HEK293 (cell line): Measurements from ENCODE around the gene PAK4.
"Not testable (repeated sequence)": the region's sequence is repeated elsewhere in the genome, so short reads cannot be mapped to it uniquely, and the experiment has no call there.

Experiments used
- CTCF ChIA-PET: fragments of 350-600 bp; formaldehyde crosslinking; extraction: SDS; loops from one replicate; lab custom pipeline; 2021; ENCODE audit warnings: antibody characterized with exemption; lab: Yijun Ruan, JAX
- POLR2A ChIA-PET: fragments of 300-600 bp; formaldehyde crosslinking; extraction: SDS; loops from one replicate; lab custom pipeline; 2020; ENCODE audit warnings: antibody characterized with exemption, inconsistent platforms; lab: Yijun Ruan, JAX
- H3K27ac ChIP-seq: fragments of 200-500 bp; sonication (Bioruptor generic); 2 replicates; pipeline ENCODE4 v1.5.1; 2014; ENCODE audit warnings: low read depth, low read length, control low read depth, inconsistent platforms; ENCODE audit errors: extremely low read depth
- H3K36me3 ChIP-seq, 2 experiments: fragments of 200-500 bp in 1 of 2; sonication (Bioruptor generic) in 1 of 2; 1 replicate in 1 of 2; 2 replicates in 1 of 2; pipeline ENCODE4 v1.5.1; 2014 to 2017; ENCODE audit warnings: inconsistent platforms in 2 of 2, low read length in 2 of 2; ENCODE audit not compliant: control insufficient read depth in 2 of 2, insufficient read depth in 1 of 2
- H3K4me1 ChIP-seq: fragments of 200-500 bp; sonication (Bioruptor generic); 2 replicates; pipeline ENCODE4 v1.5.1; 2014; ENCODE audit warnings: mild to moderate bottlenecking, low read length, inconsistent platforms; ENCODE audit not compliant: control insufficient read depth, insufficient read depth
- H3K4me3 ChIP-seq: 2 replicates; pipeline ENCODE4 v1.5.1; 2011; ENCODE audit warnings: low read depth, mild to moderate bottlenecking, control low read depth, low read length, moderate library complexity
- H3K9me3 ChIP-seq: fragments of 200-500 bp; sonication (Bioruptor generic); 2 replicates; pipeline ENCODE4 v1.5.1; 2014; ENCODE audit warnings: low read depth, low read length, inconsistent platforms; ENCODE audit not compliant: control insufficient read depth, insufficient read depth
- IKZF3 ChIP-seq: fragments of 450-650 bp; IDR thresholded peaks from 2 replicates; pipeline ENCODE4 v1.5.0; 2018; ENCODE audit warnings: missing biosample characterization, mild to moderate bottlenecking, missing genetic modification characterization, moderate library complexity
- SCRT1 ChIP-seq: fragments of 450-650 bp; formaldehyde crosslinking; IDR thresholded peaks from 2 replicates; pipeline ENCODE4 v1.5.1; 2016; ENCODE audit warnings: missing biosample characterization, missing genetic modification characterization, borderline replicate concordance
- SCRT2 ChIP-seq: fragments of 450-650 bp; formaldehyde crosslinking; IDR thresholded peaks from 2 replicates; pipeline ENCODE4 v1.5.1; 2016; ENCODE audit warnings: missing biosample characterization, missing genetic modification characterization
- SP7 ChIP-seq: fragments of 450-650 bp; formaldehyde crosslinking; IDR thresholded peaks from 2 replicates; pipeline ENCODE4 v1.5.1; 2016; ENCODE audit warnings: missing biosample characterization, missing genetic modification characterization
- ZBTB21 ChIP-seq: fragments of 450-650 bp; formaldehyde crosslinking; IDR thresholded peaks from 2 replicates; pipeline ENCODE4 v1.5.1; 2017; ENCODE audit warnings: missing biosample characterization, missing genetic modification characterization
- ZNF121 ChIP-seq: fragments of 450-650 bp; formaldehyde crosslinking; IDR thresholded peaks from 2 replicates; pipeline ENCODE4 v1.5.1; 2016; ENCODE audit warnings: missing biosample characterization, missing genetic modification characterization
- ZNF184 ChIP-seq: fragments of 450-650 bp; IDR thresholded peaks from 2 replicates; pipeline ENCODE4 v1.5.1; 2018; ENCODE audit warnings: missing biosample characterization, mild to moderate bottlenecking, missing genetic modification characterization
- ZNF423 ChIP-seq: fragments of 450-650 bp; formaldehyde crosslinking; IDR thresholded peaks from 2 replicates; pipeline ENCODE4 v1.5.1; 2016; ENCODE audit warnings: missing biosample characterization, missing genetic modification characterization
- ZNF521 ChIP-seq: fragments of 450-650 bp; formaldehyde crosslinking; IDR thresholded peaks from 2 replicates; pipeline ENCODE4 v1.5.1; 2017; ENCODE audit warnings: missing biosample characterization, mild to moderate bottlenecking, missing genetic modification characterization
- ZNF544 ChIP-seq: fragments of 450-650 bp; formaldehyde crosslinking; IDR thresholded peaks from 2 replicates; pipeline ENCODE4 v1.5.0; 2017; ENCODE audit warnings: missing biosample characterization, missing genetic modification characterization
- ZNF585B ChIP-seq: fragments of 450-650 bp; formaldehyde crosslinking; IDR thresholded peaks from 2 replicates; pipeline ENCODE4 v1.5.1; 2016; ENCODE audit warnings: missing biosample characterization, missing genetic modification characterization
- ZNF629 ChIP-seq: fragments of 450-650 bp; formaldehyde crosslinking; IDR thresholded peaks from 2 replicates; pipeline ENCODE4 v1.5.1; 2017; ENCODE audit warnings: missing biosample characterization, missing genetic modification characterization
- ZNF792 ChIP-seq: fragments of 450-650 bp; formaldehyde crosslinking; IDR thresholded peaks from 2 replicates; pipeline ENCODE4 v1.5.1; 2016; ENCODE audit warnings: missing biosample characterization, missing genetic modification characterization
- TF ChIP-seq, protein P1 (sequence below): fragments of 450-650 bp; formaldehyde crosslinking; IDR thresholded peaks from 2 replicates; pipeline ENCODE4 v1.5.1; 2016; ENCODE audit warnings: missing biosample characterization, missing genetic modification characterization, low read depth
- TF ChIP-seq, protein P2 (sequence below): fragments of 450-650 bp; formaldehyde crosslinking; IDR thresholded peaks from 2 replicates; pipeline ENCODE4 v1.5.1; 2016; ENCODE audit warnings: missing biosample characterization, missing genetic modification characterization
- TF ChIP-seq, protein P3 (sequence below): fragments of 450-650 bp; formaldehyde crosslinking; IDR thresholded peaks from 2 replicates; pipeline ENCODE4 v1.5.1; 2017; ENCODE audit warnings: missing biosample characterization, mild to moderate bottlenecking, missing genetic modification characterization, moderate library complexity
- TF ChIP-seq, protein P4 (sequence below): fragments of 450-650 bp; formaldehyde crosslinking; IDR thresholded peaks from 2 replicates; pipeline ENCODE4 v1.5.1; 2016; ENCODE audit warnings: missing biosample characterization, missing genetic modification characterization

PAK4 gene

DNA sequence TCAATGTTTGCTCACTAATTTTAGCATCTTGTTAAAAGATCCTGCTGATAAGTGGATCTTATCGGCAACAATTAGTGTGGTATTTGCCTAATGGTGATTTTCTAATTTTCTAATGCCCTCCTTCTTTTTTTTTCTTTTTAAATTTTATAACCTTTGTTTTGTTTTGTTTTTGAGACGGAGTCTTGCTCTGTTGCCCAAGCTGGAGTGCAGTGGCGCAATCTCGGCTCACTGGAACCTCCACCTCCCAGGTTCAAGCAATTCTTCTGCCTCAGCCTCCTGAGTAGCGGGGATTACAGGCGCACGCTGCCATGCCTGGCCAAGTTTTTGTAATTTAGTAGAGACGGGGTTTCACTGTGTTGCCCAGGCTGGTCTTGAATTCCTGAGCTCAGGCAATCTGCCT lies 35.6 kb upstream of the PAK4 start:
- ChIA-PET CTCF (interaction anchor here (1.0 to 2.2 kb wide), 4 partner anchors 20 to 159 kb away, joined by 3 to 11 read pairs (median 4); partner anchors contain the start of genes MRPS12 and SARS2), POLR2A (interaction anchor here (0.6 kb wide), 1 partner anchor 131 kb away, joined by 6 read pairs; no protein-coding TSS in a partner anchor)
- not testable (repeated sequence) for H3K27ac ChIP-seq, H3K4me3 ChIP-seq, H3K9me3 ChIP-seq, H3K36me3 ChIP-seq, H3K4me1 ChIP-seq
- TF ChIP-seq ZNF121 (tag by site-specific recombination): peak; percentile 48; the same call in 1 of the 2 replicates

DNA sequence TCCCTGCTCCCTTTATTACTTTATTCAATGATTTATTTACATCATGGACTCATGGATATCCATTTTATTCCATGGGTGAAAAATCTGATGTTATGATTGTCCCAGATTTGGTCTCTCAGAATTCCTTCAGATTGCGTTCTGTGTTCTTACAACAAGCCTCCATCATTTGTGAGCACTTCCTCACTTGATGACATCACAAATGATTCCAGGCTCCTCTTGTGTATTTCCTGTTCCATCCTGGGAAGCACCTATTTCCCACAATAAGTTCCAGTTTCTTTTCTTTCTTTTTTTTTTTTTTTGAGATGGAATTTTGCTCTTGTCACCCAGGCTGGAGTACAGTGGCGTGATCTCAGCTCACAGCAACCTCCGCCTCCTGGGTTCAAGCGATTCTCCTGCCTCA lies 34.7 kb upstream of the PAK4 start:
- no peak overlapping the region for H3K27ac ChIP-seq
- H3K4me3 ChIP-seq: no peak overlapping the region
- H3K4me1 ChIP-seq: no peaks in the 10 kb centered on the region
- no peaks in the 10 kb centered on the region for H3K9me3 ChIP-seq
- no peaks in the 10 kb centered on the region; a peak in 1 of 3 replicates for H3K36me3 ChIP-seq
- TF ChIP-seq ZBTB21 (tag by site-specific recombination) (peak; percentile 74), ZNF629 (tag by site-specific recombination) (peak; percentile 77), IKZF3 (no peak), ZNF423 (no peak)
- TF ChIP-seq, protein P1, sequence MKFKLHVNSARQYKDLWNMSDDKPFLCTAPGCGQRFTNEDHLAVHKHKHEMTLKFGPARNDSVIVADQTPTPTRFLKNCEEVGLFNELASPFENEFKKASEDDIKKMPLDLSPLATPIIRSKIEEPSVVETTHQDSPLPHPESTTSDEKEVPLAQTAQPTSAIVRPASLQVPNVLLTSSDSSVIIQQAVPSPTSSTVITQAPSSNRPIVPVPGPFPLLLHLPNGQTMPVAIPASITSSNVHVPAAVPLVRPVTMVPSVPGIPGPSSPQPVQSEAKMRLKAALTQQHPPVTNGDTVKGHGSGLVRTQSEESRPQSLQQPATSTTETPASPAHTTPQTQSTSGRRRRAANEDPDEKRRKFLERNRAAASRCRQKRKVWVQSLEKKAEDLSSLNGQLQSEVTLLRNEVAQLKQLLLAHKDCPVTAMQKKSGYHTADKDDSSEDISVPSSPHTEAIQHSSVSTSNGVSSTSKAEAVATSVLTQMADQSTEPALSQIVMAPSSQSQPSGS: peak; percentile 74
- TF ChIP-seq, all 188 proteins: peak for 3
- ChIA-PET POLR2A (no interaction called here), CTCF (interaction anchor here (0.6 to 2.2 kb wide), 6 partner anchors 17 to 258 kb away, joined by 3 to 11 read pairs (median 4); partner anchors contain the start of genes MRPS12 and SARS2)

DNA sequence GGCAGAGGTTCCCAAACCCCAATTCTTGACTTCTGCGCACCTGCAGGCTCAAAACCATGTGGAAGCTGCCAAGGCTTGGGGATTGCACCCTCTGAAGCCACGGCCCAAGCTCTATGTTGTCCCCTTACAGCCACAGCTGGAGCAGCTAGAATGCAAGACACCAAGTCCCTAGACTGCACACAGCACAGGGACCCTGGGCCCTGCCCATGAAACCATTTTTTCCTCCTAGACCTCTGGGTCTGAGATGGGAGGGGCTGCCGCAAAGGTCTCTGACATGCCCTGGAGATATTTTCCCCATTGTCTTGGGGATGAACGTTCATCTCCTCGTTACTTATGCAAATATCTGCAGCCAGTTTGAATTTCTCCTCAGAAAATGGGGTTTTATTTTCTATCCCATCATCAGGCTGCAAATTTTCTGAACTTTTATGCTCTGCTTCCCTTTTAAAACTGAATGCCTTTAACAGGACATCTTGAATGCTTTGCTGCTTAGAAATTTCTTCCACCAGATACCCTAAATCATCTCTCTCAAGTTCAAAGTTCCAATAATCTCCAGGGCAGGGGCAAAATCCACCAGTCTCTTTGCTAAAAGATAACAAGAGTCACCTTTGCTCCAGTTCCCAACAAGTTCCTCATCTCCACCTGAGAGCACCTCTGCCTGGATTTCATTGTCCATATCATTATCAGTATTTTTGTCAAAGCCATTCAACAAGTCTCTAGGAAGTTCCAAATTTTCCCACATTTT lies 29.6 kb upstream of the PAK4 start:
- TF ChIP-seq SCRT2 (tag by site-specific recombination) (peak; percentile 49; the same call in 1 of the 2 replicates), SCRT1 (tag by site-specific recombination) (peak; percentile 58; the same call in 1 of the 2 replicates), ZNF585B (tag by site-specific recombination) (peak; percentile 100)
- TF ChIP-seq, all 188 proteins: peak for 3; not testable (repeated sequence) for 185
- CTCF ChIA-PET: interaction anchor here (1.1 to 6.5 kb wide), 3 partner anchors 14 to 44 kb away, joined by 5 to 44 read pairs (median 5); no protein-coding TSS in a partner anchor
- H3K9me3 ChIP-seq, H3K4me3 ChIP-seq, H3K36me3 ChIP-seq, POLR2A ChIA-PET, H3K27ac ChIP-seq, H3K4me1 ChIP-seq: not testable (repeated sequence)

DNA sequence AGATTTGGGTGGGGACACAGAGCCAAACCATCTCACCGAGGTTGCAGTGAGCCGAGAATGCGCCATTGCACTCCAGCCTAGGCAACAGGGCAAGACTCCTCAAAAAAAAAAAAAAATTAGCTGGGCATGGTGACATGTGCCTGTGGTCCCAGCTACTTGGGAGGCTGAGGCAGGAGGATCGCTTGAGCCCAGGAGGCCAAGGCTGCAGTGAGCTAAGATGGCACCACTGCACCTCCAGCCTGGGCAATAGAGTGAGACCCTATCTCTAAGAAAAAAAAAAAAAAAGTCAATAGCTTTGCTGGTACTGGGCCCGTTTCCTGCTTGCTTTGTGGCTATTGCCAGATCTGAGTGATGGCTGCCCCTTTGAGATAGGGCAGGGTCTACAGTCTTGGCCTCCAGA lies 28.3 kb upstream of the PAK4 start:
- Histone ChIP-seq H3K4me1 (no peaks in the 10 kb centered on the region), H3K36me3 (no peaks in the 10 kb centered on the region; a peak in 1 of 3 replicates), H3K9me3 (no peaks in the 10 kb centered on the region), H3K4me3 (no peak overlapping the region), H3K27ac (no peak overlapping the region)
- TF ChIP-seq ZNF184 (tag by site-specific recombination) (no peak), ZNF121 (tag by site-specific recombination) (peak; percentile 83), ZNF792 (tag by site-specific recombination) (no peak), SP7 (tag by site-specific recombination) (no peak), ZNF521 (tag by site-specific recombination) (no peak), ZNF544 (no peak)
- TF ChIP-seq, protein P2, sequence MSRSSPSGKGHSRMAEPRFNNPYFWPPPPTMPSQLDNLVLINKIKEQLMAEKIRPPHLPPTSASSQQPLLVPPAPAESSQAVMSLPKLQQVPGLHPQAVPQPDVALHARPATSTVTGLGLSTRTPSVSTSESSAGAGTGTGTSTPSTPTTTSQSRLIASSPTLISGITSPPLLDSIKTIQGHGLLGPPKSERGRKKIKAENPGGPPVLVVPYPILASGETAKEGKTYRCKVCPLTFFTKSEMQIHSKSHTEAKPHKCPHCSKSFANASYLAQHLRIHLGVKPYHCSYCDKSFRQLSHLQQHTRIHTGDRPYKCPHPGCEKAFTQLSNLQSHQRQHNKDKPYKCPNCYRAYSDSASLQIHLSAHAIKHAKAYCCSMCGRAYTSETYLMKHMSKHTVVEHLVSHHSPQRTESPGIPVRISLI (tag by site-specific recombination): 0 out of 2 replicates have a peak, but pooled peaks have one; percentile 64
- TF ChIP-seq, protein P3, sequence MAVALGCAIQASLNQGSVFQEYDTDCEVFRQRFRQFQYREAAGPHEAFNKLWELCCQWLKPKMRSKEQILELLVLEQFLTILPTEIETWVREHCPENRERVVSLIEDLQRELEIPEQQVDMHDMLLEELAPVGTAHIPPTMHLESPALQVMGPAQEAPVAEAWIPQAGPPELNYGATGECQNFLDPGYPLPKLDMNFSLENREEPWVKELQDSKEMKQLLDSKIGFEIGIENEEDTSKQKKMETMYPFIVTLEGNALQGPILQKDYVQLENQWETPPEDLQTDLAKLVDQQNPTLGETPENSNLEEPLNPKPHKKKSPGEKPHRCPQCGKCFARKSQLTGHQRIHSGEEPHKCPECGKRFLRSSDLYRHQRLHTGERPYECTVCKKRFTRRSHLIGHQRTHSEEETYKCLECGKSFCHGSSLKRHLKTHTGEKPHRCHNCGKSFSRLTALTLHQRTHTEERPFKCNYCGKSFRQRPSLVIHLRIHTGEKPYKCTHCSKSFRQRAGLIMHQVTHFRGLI: no peak
- TF ChIP-seq, protein P4, sequence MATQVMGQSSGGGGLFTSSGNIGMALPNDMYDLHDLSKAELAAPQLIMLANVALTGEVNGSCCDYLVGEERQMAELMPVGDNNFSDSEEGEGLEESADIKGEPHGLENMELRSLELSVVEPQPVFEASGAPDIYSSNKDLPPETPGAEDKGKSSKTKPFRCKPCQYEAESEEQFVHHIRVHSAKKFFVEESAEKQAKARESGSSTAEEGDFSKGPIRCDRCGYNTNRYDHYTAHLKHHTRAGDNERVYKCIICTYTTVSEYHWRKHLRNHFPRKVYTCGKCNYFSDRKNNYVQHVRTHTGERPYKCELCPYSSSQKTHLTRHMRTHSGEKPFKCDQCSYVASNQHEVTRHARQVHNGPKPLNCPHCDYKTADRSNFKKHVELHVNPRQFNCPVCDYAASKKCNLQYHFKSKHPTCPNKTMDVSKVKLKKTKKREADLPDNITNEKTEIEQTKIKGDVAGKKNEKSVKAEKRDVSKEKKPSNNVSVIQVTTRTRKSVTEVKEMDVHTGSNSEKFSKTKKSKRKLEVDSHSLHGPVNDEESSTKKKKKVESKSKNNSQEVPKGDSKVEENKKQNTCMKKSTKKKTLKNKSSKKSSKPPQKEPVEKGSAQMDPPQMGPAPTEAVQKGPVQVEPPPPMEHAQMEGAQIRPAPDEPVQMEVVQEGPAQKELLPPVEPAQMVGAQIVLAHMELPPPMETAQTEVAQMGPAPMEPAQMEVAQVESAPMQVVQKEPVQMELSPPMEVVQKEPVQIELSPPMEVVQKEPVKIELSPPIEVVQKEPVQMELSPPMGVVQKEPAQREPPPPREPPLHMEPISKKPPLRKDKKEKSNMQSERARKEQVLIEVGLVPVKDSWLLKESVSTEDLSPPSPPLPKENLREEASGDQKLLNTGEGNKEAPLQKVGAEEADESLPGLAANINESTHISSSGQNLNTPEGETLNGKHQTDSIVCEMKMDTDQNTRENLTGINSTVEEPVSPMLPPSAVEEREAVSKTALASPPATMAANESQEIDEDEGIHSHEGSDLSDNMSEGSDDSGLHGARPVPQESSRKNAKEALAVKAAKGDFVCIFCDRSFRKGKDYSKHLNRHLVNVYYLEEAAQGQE (tag by site-specific recombination): no peak
- POLR2A ChIA-PET: interaction anchor here (0.7 kb wide), 1 partner anchor 230 kb away, joined by 6 read pairs; no protein-coding TSS in a partner anchor
- CTCF ChIA-PET: interaction anchor here (0.6 to 6.5 kb wide), 2 partner anchors 13 to 17 kb away, joined by 5 to 44 read pairs; no protein-coding TSS in a partner anchor
